Pancreas (tissue), 10 donors: ENCODE results near the gene KRT84. TPM values are rescaled to one million over a fixed set of nuclear protein-coding genes. Genes with fewer than 3 reads are reported as not detected.

Experiments used
- ATAC-seq, 4 donors: fragments of 200-7000 bp; cut with Tn5 transposase; one replicate each; pipeline versions ENCODE4 v1.8.0 to v1.9.1; 2020; ENCODE audit warnings: mild to moderate bottlenecking in 4 of 4, moderate library complexity in 4 of 4
- DNase-seq, 6 donors: peaks; one replicate each; pipeline ENCODE4 v3.0.0-alpha.2; 2020
- FAIRE-seq: peaks from 2 replicates; lab custom pipeline; 2012; peaks lifted over from hg19 to GRCh38; lab: Jason Lieb, UNC
- H3K27ac ChIP-seq, 4 donors: fragments of 200-600 bp; sonication (generic); 1 replicate in 3 of 4; 2 replicates in 1 of 4; pipeline versions ENCODE4 v1.5.0 to v1.8.0; 2020
- H3K27me3 ChIP-seq, 4 donors: fragments of 200-600 bp; one replicate each; pipeline ENCODE4 v1.8.0; 2021
- H3K36me3 ChIP-seq, 3 donors: fragments of 200-600 bp; sonication (generic) in 1 of 3; one replicate each; pipeline versions ENCODE4 v1.5.0 to v1.8.0; 2020 to 2021
- H3K4me1 ChIP-seq, 3 donors: fragments of 200-600 bp; one replicate each; pipeline ENCODE4 v1.8.0; 2021
- H3K4me3 ChIP-seq, 4 donors: fragments of 200-600 bp; sonication (generic) in 2 of 4; one replicate each; pipeline versions ENCODE4 v1.5.0 to v1.8.0; 2020 to 2021
- H3K9me3 ChIP-seq, 4 donors: fragments of 200-600 bp; one replicate each; pipeline ENCODE4 v1.8.0; 2021
- WGBS, 2 donors: extraction: QIAGEN DNeasy Blood & Tissue Kit; methylation state at CpG; one replicate each; pipeline ENCODE4 v1.1.7; 2013; 5-methylcytosine and 5-hydroxymethylcytosine counted together
- intact Hi-C, 3 donors: fragments of 100-400 bp; cut with DNase I; formaldehyde crosslinking; loops; one replicate each; pipeline versions ENCODE4 v1.11.1 to v1.14.2; 2022
- polyA plus RNA-seq, 2 donors: library from polyadenylated mRNA; stranded (reverse); fragments of 200-250 nt; gene quantifications; one replicate each; pipeline ENCODE4 v1.2.3, GENCODE V29; 2013
- total RNA-seq, 6 donors: library from RNA; stranded (reverse); fragmentation: NEBNext Ultra II Directional in 4 of 6; extraction: Animal tissue kit (Norgen Biotek cat#: 25700) in 4 of 6; gene quantifications; one replicate each; pipeline versions ENCODE4 v1.2.1 to v1.2.4, GENCODE V29; 2021 to 2023
- TF ChIP-seq, protein P1 (sequence below), 4 donors: fragments of 200-600 bp; sonication (generic) in 3 of 4; IDR thresholded peaks; one replicate each; pipeline versions ENCODE4 v1.5.0 to v1.8.0; 2021; ENCODE audit warnings: antibody characterized with exemption in 4 of 4
- donor health status: healthy with polysubstance abuse.
- donor health status: DM: no; HTN: no; CAD: no; lungs with moderate emphysema.
- donor health status: DM: no; HTN: no; CAD: no.
- donor health status: control.
- donor health status: control.
- donor health status: Bipolar disorder and iron deficiency.
- donor health status: DM: yes; HTN: yes; CAD: no.
- donor health status: DM: no; HTN: no; CAD: no.
- donor health status: DM: no; HTN: no; CAD: no.
- donor health status: DM: yes; HTN: yes; CAD: no.

Gene KRT84
- total and polyA plus RNA-seq, 8 donors: not detected

DNA sequence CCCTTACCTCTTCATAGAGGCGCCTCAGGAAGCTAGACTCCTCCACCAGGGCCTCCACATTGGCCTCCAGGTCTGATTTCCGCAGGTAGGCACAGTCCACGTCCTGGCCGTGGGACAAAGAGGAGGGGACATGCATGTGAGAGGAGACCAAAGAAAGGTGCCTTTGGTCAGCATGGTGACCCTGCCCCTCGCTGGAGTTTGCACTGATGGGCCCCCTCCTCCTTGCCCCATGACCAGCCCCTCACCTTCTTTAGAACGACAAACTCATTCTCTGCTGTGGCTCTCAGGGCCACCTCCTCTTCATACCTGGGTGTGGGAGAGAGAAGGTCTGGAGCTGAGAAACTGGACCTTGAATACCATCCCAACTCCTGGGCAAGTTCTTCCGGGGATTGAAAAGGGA is 21.4 kb downstream of the KRT84 start:
- intact Hi-C loops: no loop called here
- FAIRE-seq (no peak), ATAC-seq (no peak), DNase-seq (no peak)
- TF ChIP-seq, protein P1, sequence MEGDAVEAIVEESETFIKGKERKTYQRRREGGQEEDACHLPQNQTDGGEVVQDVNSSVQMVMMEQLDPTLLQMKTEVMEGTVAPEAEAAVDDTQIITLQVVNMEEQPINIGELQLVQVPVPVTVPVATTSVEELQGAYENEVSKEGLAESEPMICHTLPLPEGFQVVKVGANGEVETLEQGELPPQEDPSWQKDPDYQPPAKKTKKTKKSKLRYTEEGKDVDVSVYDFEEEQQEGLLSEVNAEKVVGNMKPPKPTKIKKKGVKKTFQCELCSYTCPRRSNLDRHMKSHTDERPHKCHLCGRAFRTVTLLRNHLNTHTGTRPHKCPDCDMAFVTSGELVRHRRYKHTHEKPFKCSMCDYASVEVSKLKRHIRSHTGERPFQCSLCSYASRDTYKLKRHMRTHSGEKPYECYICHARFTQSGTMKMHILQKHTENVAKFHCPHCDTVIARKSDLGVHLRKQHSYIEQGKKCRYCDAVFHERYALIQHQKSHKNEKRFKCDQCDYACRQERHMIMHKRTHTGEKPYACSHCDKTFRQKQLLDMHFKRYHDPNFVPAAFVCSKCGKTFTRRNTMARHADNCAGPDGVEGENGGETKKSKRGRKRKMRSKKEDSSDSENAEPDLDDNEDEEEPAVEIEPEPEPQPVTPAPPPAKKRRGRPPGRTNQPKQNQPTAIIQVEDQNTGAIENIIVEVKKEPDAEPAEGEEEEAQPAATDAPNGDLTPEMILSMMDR (IDR thresholded peaks at IDR 0.05): no peak
- no peak overlapping the region for H3K4me3 ChIP-seq
- WGBS, 2 donors: 84 to 91% methylated on average over 7 of the region's 7 CpGs
- no peaks in the 10 kb centered on the region for H3K27me3 ChIP-seq
- H3K4me1 ChIP-seq: no peaks in the 10 kb centered on the region
- H3K27ac ChIP-seq: no peak overlapping the region
- no peaks in the 10 kb centered on the region for H3K36me3 ChIP-seq
- no peaks in the 10 kb centered on the region for H3K9me3 ChIP-seq

DNA sequence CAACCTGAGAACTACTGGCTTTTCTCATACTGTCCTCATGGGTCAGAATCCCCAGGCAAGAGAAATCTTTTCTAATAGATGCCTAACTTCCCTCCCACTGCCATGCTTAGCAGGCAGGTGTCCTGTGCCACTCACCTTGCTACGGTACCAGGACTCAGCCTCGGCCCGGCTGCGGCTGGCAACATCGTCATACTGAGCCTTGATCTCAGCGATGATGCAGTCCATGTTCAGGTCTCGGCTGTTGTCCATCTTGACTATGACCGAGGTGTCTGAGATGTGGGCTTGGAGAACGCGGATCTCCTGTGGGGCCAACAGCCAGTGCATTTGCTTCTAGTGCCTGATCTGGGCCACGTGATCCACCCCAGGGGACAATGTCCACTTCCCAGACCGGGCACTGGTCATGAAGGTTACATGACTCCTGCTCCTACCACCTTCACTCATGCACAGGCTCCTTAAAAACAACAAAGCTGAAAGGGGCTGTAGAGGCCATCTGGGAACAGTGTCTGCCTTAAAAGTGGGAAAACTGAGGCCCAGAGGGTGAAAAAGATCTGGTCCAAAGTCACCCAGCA is 22.3 kb downstream of the KRT84 start:
- Histone ChIP-seq H3K4me1 (no peaks in the 10 kb centered on the region), H3K27ac (no peak overlapping the region), H3K27me3 (no peaks in the 10 kb centered on the region), H3K4me3 (no peak overlapping the region), H3K9me3 (no peaks in the 10 kb centered on the region), H3K36me3 (no peaks in the 10 kb centered on the region)
- no peak for FAIRE-seq
- no peak for ATAC-seq
- no peak for DNase-seq
- TF ChIP-seq, protein P1 (IDR thresholded peaks at IDR 0.05): no peak
- intact Hi-C loops: no loop called here
- 93 to 96% methylated on average over 12 of the region's 12 CpGs for WGBS, 2 donors

DNA sequence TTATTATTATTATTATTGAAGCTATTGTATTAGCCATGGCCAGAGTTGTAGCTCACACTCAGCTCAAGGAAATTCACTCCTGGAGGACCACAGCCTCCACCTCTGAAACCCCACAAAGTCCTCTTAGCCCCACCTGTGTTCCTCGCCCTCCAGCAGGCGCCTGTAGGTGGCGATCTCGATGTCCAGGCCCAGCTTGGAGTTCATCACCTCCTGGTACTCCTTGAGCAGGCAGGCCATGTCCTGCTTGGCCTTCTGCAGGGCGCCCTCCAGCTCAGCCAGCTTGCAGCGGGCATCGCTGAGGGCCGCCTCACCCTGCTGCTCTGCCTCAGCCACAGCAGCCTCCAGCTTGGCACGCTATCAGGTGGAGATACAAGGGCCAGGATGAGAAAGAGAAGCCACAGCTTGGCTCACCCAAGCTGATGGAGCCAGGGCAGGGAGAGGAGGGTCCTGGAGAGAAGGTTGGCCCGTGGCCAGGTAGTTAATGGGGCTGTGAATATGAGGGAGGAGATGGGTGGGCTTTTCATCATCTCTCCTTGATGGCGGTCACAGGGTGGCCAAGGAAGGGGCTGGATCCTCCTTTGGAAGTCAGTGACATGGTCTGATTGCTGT is 23.2 kb downstream of the KRT84 start:
- H3K27ac ChIP-seq: no peak overlapping the region
- TF ChIP-seq, protein P1 (IDR thresholded peaks at IDR 0.05): no peak
- no peak for ATAC-seq
- WGBS, 2 donors: 88 to 92% methylated on average over 11 of the region's 11 CpGs
- no peak for DNase-seq
- no peaks in the 10 kb centered on the region for H3K9me3 ChIP-seq
- H3K36me3 ChIP-seq: no peaks in the 10 kb centered on the region
- intact Hi-C loops: no loop called here
- H3K27me3 ChIP-seq: no peaks in the 10 kb centered on the region
- FAIRE-seq: no peak
- H3K4me1 ChIP-seq: no peaks in the 10 kb centered on the region
- no peak overlapping the region for H3K4me3 ChIP-seq

DNA sequence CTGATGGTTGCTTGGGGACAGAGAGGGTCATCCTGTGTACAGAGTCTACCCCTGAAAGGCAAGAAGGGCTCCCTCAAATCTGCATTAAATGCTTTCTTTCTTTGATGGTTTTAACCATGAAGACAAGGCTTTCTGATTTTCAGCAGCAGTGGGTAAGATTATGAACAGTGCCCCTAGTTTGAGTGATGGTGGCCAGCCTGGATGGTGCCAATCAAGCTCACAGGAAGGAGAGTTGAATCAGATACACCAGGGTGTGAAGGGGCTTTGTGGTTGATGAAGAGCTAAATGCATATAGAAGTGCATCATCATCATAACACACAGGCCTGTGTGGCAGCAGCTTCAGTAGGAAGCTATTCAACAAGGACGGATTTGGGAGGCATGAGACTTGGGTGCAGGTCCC is 23.9 kb downstream of the KRT84 start:
- WGBS, 2 donors: 96 to 97% methylated on average over 1 of the region's 1 CpG
- Histone ChIP-seq H3K27ac (no peak overlapping the region), H3K4me3 (no peak overlapping the region), H3K9me3 (no peaks in the 10 kb centered on the region), H3K36me3 (no peaks in the 10 kb centered on the region), H3K27me3 (no peaks in the 10 kb centered on the region), H3K4me1 (no peaks in the 10 kb centered on the region)
- no peak for FAIRE-seq
- ATAC-seq: no peak
- intact Hi-C loops: no loop called here
- DNase-seq: peak in 1 of 6 donors; percentile 3
- TF ChIP-seq, protein P1 (IDR thresholded peaks at IDR 0.05): no peak

DNA sequence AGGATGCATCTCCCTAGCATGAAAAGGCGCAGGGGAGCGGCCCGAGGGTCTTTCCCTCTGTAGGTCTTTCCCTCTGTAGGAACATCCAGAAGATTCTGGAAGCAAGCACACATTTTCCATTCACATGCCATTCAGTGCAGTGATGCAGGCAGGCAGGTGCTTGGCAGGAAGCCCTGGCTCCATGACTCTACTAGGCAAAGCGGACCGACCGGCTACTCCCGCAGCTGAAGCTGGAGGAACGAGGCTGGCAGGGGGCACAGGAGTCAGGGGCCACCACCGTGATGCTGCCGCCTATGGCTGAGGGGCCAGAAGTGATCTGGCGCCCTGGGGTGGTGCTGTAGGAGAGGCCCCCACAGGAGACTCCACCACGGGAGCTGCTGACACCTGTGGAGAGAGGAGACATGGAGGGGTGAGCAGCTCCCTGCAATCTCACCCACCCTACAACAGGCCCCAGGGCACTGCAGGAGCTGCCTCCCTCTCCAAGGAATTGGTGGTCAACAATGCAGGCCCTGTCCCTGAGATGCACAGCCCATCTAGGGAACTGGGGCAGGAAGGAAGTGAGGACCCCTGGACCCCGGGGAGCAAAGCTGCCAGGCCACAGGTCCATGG is 24.7 kb downstream of the KRT84 start:
- FAIRE-seq: no peak
- intact Hi-C loops: no loop called here
- H3K27ac ChIP-seq: no peak overlapping the region

More for the DNA sequence above, 24.7 kb downstream of the KRT84 start:
- TF ChIP-seq, protein P1 (IDR thresholded peaks at IDR 0.05): no peak
- WGBS, 2 donors: 47 to 49% methylated on average over 13 of the region's 13 CpGs
- H3K36me3 ChIP-seq: no peaks in the 10 kb centered on the region
- H3K9me3 ChIP-seq: no peaks in the 10 kb centered on the region
- no peaks in the 10 kb centered on the region for H3K27me3 ChIP-seq
- H3K4me1 ChIP-seq: no peaks in the 10 kb centered on the region
- DNase-seq: peak in 5 of 6 donors; percentile 35 to 78 (median 52)
- H3K4me3 ChIP-seq: no peak overlapping the region
- peak; percentile 40 to 80 (median 58) for ATAC-seq
